ENCODE data around the gene BRD9. TPM values are rescaled to one million over a fixed set of nuclear protein-coding genes. Genes with fewer than 3 reads are reported as not detected.

Gene BRD9
- total and polyA plus RNA-seq, 2 of the 4 experiments (the other 2 are of a cell fraction) = 22.0 to 43.4 TPM

DNA sequence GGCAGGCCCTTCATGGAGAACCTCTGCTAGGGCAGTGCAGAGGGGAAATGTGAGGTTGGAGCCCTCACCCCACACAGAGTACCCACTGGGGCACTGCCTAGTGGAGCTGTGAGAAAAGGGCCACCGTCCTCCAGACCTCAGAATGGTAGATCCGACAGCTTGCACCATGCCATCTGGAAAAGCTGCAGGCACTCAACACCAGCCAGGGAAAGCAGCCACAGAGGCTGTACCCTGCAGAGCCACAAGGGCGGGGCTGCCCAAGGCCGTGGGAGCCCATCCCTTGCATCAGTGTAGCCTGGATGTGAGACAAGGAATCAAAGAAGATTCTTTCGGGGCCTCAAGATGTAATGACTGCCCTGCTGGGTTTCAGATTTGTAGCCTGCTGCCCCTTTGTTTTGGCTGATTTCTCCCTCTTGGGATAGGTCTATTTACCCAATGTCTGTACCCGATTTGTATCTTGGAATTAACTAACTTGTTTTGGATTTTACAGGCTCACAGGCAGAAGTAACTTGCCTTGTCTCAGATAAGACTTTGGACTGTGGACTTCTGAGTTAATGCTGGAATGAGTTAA, 25.2 kb downstream of the BRD9 start:
- H3K56ac ChIP-seq (ENCODE audit: extremely low read depth, insufficient read depth, low read length) = no peak overlapping the region
- TF ChIP-seq SMC3 (IDR thresholded peaks at IDR 0.05; ENCODE audit: low read depth, low read length) (no peak), CTCF (conservative IDR thresholded peaks at IDR 0.05; ENCODE audit: low read depth, low read length) (no peak), POLR2A (IDR thresholded peaks at IDR 0.05; ENCODE audit: low read depth, low read length) (no peak), MAFK (IDR thresholded peaks at IDR 0.05; ENCODE audit: low read depth, low read length) (no peak), CEBPB (IDR thresholded peaks at IDR 0.05; ENCODE audit: low read depth, low read length) (no peak), MAZ (IDR thresholded peaks at IDR 0.05; ENCODE audit: borderline replicate concordance, low read depth, low read length) (no peak), RFX5 (IDR thresholded peaks at IDR 0.05; ENCODE audit: low read depth, low read length) (no peak), BHLHE40 (IDR thresholded peaks at IDR 0.05; ENCODE audit: low read depth, low read length) (no peak), NFE2L2 (IDR thresholded peaks at IDR 0.05; ENCODE audit: low read depth, low read length) (no peak), RAD21 (IDR thresholded peaks at IDR 0.05; ENCODE audit: low read length) (no peak), FOS (IDR thresholded peaks at IDR 0.05; ENCODE audit: low read depth, low read length) (no peak), USF2 (IDR thresholded peaks at IDR 0.05; ENCODE audit: low read depth, low read length) (no peak)
- in situ Hi-C loops (cut with MboI; ENCODE audit: low sequenced_read_pairs) = no loop called here
- no peak overlapping the region for H2BK120ac ChIP-seq (ENCODE audit: low read depth, low read length)
- no peaks in the 10 kb centered on the region for H3K27me3 ChIP-seq (ENCODE audit: control insufficient read depth, insufficient read depth, low read length)
- ChIA-PET CTCF (no interaction called here), POLR2A (ENCODE audit: unreplicated experiment) (no interaction called here)
- DNase-seq (no peak), ATAC-seq (ENCODE audit: low read depth) (no peak)
- BruUV-seq (replicated peaks) = no TSS peak
- no peak overlapping the region for H3K9ac ChIP-seq (ENCODE audit: low read depth, low read length)
- H3K9me1 ChIP-seq (ENCODE audit: insufficient read depth, low read length) = no peaks in the 10 kb centered on the region
- H3K4me1 ChIP-seq (ENCODE audit: control insufficient read depth, insufficient read depth, low read length) = no peaks in the 10 kb centered on the region
- peaks cover 10% of the 10 kb centered on the region; the same call in 1 of the 2 replicates for H4K20me1 ChIP-seq (ENCODE audit: insufficient read depth, low read length)
- H3K4me3 ChIP-seq (ENCODE audit: insufficient read depth, low read depth, low read length) = no peak overlapping the region
- no peak overlapping the region for H4K5ac ChIP-seq (ENCODE audit: low read depth, low read length)
- 100% methylated on average over 3 of the region's 6 CpGs; no CpG with 5 or more reads in 1 of the 2 experiments for WGBS, 2 experiments (ENCODE audit: extremely low coverage in 2 of 2, insufficient read length in 1 of 2)
- H3K18ac ChIP-seq (ENCODE audit: low read depth, low read length) = no peak overlapping the region
- no peak overlapping the region for H2AK5ac ChIP-seq (ENCODE audit: low read depth, low read length)
- intact Hi-C loops (cut with micrococcal nuclease) = no loop called here
- H3K23ac ChIP-seq (ENCODE audit: low read depth, low read length) = no peak overlapping the region
- H2AK9ac ChIP-seq (replicated peaks; ENCODE audit: low read depth, low read length, poor library complexity) = no peak overlapping the region
- no peaks in the 10 kb centered on the region for H3K9me3 ChIP-seq (ENCODE audit: control insufficient read depth, insufficient read depth, low read length)
- no peak overlapping the region for H2BK15ac ChIP-seq (ENCODE audit: low read depth, low read length)
- H3K14ac ChIP-seq (replicated peaks; ENCODE audit: low read depth, low read length) = no peak overlapping the region
- H2AFZ ChIP-seq (replicated peaks; ENCODE audit: low read length, poor library complexity) = no peak overlapping the region
- H3K4me2 ChIP-seq (ENCODE audit: low read depth, low read length) = no peak overlapping the region
- no peak overlapping the region for H3K27ac ChIP-seq (ENCODE audit: insufficient read depth, low read length)
- H3K79me1 ChIP-seq (ENCODE audit: low read depth in 1 of 2, low read length in 2 of 2) = peaks cover 2 to 4% of the 10 kb centered on the region in 2 experiments; a peak in 3 of 4 replicates
- dilution Hi-C loops (cut with HindIII; ENCODE audit: low sequenced_read_pairs, unreplicated experiment) = no loop called here
- H2BK20ac ChIP-seq (ENCODE audit: low read depth, low read length) = no peak overlapping the region
- H3K4ac ChIP-seq (ENCODE audit: low read depth, low read length) = no peak overlapping the region
- no peak overlapping the region for H4K8ac ChIP-seq (ENCODE audit: low read depth in 2 of 2, low read length in 2 of 2)
- H4K91ac ChIP-seq (ENCODE audit: insufficient read depth, low read depth, low read length) = no peak overlapping the region
- peaks cover 82% of the 10 kb centered on the region for H3K36me3 ChIP-seq (ENCODE audit: control insufficient read depth, insufficient read depth, low read length)
- H2BK5ac ChIP-seq (ENCODE audit: low read depth, low read length, poor library complexity, severe bottlenecking) = no peak overlapping the region

Data from IMR-90 (cell line).